NCI-H82 treated with DMSO at 0.1 percent for 48 hours (cell line): ENCODE results near the gene PCSK6.
A peak's percentile ranks its signal among the peaks of the same experiment; 100 is the strongest.

Source experiments
- DNase-seq: peaks from one replicate; lab custom pipeline; 2025; ENCODE audit not compliant: unreplicated experiment; lab: John Stamatoyannopoulos, UW

PCSK6 gene

DNA sequence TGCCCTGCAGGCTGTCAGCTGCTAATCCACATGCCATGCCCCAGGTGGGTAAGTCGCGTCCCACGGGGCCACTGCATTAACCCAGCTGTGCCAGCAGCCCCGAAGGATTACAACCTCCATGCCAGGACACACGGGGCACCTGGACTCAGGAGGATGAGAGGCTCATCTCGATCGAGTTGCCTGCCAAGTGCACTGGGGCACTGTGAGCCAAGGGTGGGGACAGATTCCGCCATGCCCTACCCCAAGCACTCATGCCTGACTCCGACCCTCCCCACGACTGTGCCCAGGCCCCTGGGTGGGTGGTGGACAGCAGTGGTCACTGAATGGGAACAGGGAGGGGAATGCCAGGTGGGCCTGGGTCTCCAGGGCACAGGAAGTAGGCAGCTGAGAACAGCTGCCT lies 173.8 kb downstream of the PCSK6 start:
- DNase-seq = no peak

DNA sequence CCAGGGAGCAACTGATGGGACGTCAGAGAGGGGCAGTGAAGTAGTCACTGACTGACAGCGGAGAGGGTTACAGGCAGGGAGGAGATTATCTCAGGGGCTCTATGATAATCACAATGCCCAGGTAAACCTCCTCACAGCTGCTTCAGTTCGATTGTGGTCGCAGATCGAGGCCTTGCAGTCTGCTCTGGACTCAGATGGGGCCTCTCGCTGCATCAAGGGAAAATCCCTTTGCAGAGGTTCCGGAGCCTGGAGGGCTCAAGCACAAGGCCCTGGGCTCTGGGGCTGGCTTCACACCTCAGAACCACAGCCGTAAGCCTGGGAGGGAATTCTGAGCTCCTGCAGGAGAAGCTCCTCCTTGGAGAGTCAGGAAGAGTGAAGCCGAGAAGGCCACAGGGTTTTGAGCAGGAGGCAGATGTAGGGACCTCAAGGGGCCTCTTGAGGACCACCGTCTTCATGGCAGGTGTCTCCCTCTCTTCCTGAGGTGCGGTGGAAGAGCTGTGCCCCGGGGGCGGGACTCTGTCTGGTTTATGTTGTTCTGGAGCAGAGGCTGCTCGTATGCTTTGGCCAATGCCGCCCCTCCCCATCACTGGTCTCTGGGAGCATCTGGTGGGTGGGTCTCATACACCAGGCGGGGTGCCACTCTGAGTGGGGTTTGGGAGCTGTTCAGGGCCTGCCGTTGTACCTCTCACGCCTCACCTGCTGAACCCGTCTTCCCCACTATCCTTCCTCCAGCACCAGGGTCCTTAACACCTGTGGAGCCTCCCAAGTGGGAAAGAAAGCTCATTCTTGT lies 175.0 kb downstream of the PCSK6 start:
- no peak for DNase-seq

DNA sequence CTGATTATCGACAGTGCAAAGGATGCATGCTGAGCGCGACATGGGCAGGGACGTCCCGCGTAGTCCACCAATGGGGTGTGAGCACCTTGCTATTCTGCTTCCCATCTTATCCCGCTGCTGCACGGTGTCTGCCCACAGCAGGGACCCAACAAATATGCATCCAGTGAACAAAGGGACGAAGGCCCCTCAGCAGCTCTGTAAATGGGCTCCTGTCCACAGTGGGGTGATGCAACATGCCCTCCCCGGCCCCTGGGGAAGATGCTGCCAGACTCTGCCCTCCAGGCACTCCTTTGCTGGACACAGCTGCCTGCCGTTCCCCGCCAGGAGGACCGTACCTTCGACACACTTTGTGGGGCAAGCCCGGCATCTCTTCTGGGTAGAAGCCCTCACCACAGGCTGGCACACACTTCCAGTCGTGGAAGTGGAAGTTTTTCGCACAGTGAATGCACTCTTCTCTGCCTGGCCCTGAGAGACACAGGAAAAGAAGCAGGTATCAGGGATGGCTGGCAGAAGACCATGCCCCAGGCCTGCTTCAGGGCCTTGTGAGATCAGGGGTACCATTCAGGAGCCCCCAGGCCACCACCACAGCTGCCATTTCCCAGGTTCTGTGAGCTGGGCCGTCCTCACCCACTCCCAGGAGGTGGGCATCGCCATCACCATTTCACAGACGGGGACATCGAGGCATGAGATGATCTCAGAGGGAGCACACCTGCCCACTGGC lies 176.3 kb downstream of the PCSK6 start:
- DNase-seq = no peak

DNA sequence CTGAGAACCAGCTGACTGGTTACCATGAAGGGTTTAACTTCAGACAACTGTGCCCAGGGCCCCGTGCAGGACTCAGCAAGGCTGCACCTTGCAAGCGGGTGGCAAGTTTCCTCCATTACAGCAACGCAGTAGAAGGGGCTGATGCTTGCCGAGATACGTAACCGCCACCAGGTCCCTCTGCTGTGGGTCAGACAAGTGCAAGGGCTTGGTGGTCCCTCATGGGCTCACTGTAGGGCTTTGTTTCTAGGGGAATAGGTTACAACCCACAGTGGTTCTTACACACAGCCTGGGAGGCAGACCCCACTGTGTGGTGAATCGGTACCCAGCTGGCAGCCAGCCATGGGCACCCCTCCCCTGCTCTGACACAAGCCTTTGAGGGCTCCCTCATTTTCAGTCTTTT lies 179.0 kb downstream of the PCSK6 start:
- no peak for DNase-seq

DNA sequence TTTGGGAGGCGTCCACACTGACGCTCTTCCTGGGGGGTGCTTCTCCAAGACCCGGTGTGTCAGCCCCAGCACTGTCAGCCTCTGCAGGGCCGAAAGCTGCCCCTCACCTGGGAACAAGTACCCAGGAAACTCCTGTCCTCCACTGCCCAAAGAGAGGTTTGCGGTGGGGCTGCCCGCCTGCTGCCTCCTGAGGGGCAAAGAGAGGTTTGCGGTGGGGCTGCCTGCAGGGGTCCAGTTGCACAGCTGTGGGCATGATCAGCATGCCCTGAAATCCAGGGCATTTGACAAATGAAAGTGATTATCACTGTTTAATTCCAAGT lies 179.4 kb downstream of the PCSK6 start:
- no peak for DNase-seq

DNA sequence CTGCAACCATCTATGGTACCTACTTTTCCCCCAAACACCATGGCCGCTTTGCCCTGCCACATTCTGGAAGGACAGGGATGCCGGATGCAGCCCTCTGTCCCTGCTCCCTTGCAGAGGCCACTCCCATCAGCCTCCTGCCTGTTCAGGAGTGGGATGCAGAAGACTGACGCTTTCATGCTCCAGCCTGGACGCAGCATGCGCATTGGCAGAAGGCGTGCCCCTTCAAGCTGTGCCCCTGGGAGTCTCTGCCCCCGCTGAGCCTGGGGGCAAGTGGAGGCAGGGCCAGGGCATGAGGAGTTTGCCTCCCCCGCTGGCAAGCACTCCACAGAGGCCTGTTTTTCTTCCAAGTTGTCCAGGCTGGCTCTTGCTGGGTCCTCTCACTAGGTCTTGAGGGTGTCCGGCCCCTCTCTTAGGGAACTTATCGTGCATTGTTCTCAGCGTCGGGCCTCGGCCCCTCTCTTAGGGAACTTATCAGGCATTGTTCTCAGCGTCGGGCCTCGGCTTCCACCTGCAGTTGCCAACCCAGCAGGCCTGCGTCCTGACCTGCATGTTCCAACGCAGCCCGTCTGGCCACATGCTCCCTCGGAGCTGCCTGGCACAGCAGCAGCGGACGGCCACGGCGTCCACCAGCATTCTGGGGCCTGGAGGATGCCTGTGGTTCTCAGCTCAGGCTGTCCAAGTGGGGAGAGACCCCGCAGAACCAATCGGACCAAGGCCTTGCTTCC lies 179.9 kb downstream of the PCSK6 start:
- no peak for DNase-seq

DNA sequence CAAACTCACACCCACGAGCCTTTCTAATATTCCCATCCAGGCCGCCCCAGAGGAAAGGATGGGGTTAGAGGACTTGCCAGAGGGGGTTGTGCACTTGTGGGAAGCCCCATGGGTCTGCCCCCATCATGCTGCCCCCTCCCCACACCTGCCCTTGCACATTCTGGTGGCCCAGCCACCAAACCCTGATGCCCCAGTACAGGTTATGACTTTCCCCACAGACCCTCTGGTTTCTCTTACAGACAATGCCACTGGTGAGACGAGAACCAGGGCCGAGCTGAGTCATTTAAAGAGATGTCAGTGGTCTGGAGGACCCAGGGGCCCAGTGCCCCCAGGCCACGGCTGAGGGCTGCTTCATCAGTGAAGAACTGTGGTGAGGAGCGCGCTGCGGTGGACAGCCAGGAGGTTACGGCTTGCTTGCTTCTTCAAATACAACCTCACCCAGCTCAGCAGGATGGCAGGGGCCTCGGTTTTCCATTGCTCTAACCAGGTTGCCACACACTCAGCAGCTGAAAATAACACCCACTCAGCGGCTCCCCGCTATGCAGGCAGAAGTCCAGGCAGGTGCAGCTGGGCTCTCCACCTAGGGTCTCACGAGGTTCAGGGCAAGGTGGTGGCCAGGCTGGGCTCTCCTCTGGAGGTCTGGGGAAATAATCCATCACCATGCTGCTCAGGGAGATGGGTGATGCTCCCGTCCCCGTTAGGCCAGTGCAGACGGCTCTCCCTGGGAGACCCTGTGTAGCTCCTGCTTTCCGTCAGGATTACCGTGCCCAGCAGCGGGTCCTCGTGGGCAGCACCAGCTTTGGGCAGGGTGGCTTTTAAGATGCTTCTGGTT lies 180.7 kb downstream of the PCSK6 start:
- DNase-seq = no peak

DNA sequence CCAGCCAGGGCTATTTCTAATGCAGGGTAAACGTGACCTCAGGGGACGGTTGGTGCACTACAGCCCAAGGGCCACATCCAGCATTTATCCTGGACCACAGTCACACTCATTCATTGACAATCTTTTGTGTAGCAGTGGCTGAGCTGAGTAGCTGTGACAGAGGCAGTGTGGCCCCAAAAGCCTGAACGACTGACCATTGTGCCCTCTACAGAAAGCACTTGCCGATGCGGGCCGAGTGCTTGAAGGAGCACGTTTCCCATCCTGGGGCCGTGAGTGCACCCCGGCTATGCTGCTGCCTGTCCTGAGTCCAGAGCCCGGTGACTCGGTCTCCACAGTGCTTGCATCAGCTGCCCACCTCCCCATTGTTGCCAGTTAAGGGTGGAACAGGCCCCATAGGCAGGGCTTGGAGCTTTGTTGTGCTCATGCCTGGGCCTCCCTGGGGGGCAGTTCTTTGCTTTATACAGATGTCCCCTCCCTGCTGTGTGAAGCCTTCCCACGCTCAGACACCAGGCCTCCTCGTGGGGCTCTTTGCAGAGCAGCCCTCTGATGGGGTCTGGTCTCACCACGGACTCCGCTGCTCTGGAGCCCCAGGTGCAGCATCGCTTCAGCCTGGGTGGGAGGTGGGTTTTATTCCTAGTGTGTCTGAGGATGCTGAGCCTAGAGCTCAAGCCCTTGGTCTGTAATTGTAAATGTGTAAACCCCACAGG lies 181.5 kb downstream of the PCSK6 start:
- DNase-seq = no peak

DNA sequence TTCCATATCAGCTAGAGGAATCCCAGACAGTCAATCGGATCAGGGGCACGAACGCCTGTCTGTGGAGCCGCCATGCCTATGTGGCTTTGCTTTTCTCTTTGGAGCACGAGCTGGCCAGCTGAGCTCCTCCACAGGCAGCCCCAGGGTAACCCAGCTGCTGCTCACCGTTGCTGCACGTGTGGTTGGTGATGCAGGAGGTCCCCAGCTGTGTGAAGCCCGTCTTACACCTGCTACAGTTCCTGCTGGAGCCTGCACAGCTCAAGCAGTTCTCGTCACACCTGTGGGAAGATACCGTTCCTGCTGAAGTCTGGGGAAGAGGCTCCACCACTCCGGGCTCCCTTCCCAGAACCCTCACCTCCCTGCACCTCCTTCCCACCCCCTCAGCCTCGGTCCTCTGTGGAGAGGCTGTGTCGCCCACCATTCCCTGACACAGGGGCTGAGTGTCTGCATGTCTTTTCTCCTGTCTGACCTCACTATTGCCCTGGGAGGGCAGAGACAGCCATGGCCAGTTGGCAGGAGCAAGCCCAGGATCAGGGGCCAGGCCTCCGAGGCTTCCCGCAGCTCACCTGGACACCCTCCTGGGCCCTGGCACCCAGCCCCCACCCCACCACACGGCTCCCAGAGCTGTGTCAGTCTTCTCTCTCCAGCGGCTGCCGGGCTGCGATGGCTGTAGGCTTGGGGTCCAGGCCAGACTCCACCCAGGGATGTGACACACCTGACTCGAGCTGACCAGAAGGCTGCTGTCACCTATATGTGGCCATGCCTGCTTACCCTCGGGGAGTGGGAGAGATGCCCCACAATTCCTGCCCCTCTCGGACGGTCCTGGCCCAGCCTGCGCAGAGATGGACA lies 182.2 kb downstream of the PCSK6 start:
- no peak for DNase-seq

DNA sequence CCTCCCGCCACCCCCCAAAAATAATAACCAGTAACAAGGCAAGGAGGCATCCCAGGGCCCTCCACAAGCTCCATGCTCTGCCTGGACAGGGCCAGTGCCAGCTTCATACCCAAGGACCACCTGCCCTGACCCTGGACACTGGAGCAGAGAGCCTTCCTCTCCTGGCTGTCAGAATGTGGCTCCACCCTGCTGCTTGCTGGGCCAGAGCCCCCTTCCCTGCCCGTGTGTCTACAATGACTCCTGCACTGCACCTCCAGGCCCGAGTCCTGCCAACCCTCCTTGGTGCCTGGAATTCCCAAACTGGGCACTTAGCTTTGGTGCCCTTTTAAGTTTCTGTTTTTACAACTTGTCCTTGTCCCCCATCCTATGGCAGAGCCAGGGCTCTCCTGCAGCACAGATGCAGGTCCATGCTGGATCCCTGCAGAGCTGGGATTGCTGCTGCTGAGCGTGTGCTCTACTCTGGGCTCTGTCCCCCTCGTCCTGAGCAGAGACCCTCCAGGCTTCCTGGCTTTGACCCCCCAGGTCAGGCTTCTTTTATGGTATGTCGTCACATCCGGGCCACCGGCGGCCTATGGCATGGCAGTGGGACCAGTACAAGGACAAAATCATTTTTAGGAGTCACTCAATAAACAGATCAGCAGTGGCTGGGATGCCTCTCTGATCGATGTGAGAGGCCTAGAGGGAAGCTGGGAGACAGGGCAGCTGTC lies 183.0 kb downstream of the PCSK6 start:
- DNase-seq = no peak

DNA sequence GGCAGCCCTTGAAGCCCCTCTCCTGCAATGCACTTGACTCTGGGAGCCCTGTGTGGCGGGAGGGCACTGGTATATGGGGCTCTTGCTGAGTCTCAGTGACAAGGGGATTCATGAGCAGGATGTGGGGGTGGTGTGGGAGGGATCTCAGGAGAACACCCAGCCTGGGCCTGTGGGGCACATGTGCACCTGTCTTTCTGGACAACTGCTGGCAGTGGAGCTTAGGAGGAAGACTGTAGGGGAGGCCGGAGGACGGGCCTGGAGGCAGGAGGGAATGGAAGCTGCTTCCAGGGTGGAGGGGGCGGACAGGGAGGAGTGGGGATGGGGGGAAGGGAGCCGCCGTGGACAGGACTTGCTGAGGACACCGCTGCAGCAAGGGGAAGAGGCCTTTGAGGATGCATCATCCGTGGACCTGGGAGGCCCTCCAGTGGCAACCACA lies 183.7 kb downstream of the PCSK6 start:
- no peak for DNase-seq

DNA sequence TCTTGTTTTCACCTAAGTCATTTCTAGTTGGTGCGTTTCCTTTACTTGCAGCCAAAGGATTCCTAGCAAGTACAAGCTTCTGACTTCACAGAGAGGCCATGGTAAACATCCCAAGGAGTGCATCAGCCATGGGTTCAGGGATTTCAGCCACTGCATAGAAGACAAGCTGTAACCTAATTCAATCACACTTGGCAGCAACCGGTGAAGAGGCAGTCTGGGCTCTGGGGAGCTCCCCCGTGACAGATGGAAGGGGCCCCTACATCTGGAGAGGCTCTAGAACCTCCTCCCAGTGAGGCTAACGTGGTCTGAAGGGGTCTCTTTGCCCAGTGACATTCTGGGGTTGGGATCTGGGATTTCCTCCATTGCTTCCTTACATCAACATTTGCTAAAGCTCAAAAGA lies 186.1 kb downstream of the PCSK6 start:
- no peak for DNase-seq

DNA sequence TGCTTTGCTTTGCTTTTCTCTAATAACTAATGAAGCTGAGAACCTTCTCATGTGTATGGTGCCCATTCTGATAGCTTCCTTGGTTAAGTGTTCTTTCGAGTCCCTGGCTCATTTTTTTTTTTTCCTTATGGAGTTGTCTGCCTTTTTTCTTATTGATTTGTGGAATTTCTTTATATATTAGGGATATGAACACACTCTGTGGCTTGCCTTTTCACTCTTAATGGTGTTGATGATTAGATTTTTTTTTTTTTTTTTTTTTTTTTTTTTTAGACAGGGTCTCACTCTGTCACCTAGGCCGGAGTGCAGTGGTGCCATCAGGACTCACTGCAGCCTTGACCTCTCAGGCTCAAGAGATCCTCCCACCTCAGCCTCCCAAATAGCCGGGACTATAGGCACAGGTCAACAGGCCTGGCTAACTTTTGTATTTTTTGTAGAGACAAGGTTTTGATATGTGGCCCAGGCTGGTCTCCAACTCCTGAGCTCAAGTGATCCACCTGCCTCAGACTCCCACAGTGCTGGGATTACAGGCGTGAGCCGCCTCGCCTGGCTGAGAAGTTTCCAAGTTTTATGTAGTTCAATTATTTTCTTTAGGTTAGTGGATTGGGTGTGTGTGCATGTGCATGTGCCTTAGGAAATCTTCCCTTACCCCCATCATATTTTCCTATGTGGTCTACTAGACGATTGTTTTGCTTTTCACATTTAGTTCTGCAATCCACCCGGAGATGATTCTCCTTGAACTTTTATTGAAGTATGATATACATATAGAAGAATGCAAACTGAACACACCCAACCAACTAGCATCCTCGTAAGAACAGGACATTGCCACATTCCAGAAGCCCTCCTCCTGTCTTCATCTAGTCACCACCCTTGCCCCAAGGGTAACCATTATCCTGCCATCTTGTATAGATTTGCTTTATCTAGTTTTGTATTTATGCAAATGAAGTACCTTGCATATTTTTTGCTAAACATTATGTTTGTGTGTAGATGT lies 192.8 kb downstream of the PCSK6 start:
- DNase-seq = no peak

DNA sequence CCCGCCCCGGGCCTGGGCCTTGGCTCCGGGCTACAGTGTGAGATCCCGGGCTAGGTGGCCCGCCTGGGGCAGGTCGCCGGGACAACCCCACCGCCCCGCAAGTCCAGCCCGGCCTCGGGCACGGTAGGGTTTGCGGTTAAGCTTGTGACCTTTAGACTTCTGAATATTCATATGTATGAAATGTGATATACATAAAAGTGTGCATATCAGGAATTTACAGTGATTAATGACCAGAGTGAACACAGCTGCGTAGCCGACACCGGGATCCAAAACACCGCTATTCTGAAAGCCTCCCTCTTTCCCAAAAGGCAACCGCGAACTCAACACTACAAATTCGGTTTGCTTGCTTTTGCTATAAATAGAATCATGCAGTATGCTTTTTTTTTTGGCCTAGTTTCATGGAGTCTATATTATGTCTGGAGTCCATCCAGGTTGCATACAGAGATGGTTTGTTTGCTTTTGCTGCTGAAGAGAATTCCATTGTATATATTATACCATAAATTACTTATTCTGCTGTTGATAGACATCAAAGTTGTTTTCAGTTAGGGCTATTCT lies 193.8 kb downstream of the PCSK6 start:
- no peak for DNase-seq

DNA sequence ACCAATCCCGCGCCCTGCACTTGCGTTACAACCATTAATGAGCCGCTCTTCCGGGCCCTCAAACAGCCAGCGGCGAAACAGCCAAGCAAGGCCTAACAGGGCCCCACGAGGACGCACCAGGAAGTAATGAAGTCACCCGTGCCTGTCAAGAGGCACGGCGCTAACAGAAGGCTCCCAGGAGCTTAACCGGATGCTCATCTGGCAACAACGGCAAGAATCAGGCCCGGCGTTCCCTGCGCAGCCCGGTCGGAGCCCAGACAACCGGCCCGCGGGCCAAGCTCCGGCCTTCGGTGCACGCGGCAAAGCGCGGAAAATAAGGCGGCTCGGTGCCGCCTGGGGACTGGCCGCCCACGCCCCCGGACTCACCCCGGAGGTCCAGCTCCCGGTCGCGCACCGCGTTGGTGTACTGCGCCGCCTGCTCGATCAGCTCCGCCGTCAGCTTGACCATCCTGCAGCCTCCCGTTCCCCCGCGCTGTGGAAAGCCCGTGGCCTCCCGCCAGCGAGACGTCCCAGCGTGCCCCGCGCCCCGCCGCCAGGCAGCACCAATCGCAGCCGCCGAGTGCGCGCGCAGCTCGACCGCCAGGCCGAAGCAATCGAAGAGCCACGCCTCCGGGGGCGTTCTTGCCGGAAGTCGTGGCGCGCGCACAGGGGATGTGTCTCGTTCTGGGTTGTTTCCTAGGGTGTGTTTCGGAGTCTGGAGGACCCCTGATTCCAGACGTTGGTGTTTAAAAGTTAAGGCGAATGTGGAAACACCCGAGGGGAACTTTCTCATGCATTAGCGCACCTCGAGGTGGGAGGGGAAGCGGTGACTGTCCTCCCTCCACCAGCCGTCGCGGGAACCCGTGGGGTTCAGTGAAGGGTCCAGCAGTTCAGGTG lies 194.5 kb downstream of the PCSK6 start, which contains the start of gene SNRPA1:
TSS of gene SNRPA1 (minus strand) at position 518 of the 876 bp plus-strand sequence. CDS start at position 448, 70 bp downstream.
- DNase-seq = peak; percentile 62

DNA sequence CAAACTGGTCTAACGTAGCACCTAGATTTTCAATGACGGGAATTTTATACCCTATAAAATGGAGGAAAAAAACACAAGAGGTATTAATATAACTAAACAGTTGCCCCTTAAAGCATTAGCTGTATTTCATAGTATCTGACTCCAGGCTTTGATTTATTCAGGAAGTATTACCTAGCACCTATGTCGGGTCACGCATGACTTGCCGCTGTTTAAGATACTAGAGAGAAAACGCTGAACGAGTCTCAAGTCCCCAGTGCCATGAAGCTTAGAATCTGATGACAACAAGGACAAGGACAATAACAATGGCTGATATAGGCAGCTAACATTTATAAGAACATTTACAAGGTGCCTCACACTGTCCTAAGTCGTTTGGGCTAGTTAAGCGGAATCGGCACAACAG lies 196.4 kb downstream of the PCSK6 start:
- DNase-seq = no peak
